Neural progenitor cell (in vitro differentiated cells): ENCODE results near the gene RGS6. TPM values are rescaled to one million over a fixed set of nuclear protein-coding genes. Genes with fewer than 3 reads are reported as not detected.

Experiments
- DNase-seq: peaks from one replicate; pipeline ENCODE4 v3.0.0-alpha.2; 2016; ENCODE audit warnings: low spot score
- H2AFZ ChIP-seq: fragments of 200-600 bp; sonication (generic); replicated peaks from 2 replicates; pipeline ENCODE4 v1.6.1; 2016; ENCODE audit warnings: antibody characterized with exemption
- H3F3A ChIP-seq: fragments of 200-600 bp; sonication (generic); 2 replicates; pipeline ENCODE4 v1.6.1; 2016; ENCODE audit warnings: antibody characterized with exemption, low read depth
- H3K27ac ChIP-seq: fragments of 200-600 bp; sonication (generic); 2 replicates; pipeline ENCODE4 v1.5.1; 2016; ENCODE audit warnings: mild to moderate bottlenecking
- H3K27me3 ChIP-seq: fragments of 200-600 bp; sonication (generic); 2 replicates; pipeline ENCODE4 v1.6.1; 2016; ENCODE audit warnings: mild to moderate bottlenecking, moderate library complexity
- H3K36me3 ChIP-seq: fragments of 200-600 bp; sonication (generic); 2 replicates; pipeline ENCODE4 v1.5.1; 2016
- H3K4me1 ChIP-seq: fragments of 200-600 bp; sonication (generic); 2 replicates; pipeline ENCODE4 v1.6.1; 2016; ENCODE audit warnings: mixed run types
- H3K4me2 ChIP-seq: fragments of 200-600 bp; sonication (generic); 2 replicates; pipeline ENCODE4 v1.6.1; 2016
- H3K4me3 ChIP-seq: fragments of 200-600 bp; sonication (generic); 2 replicates; pipeline ENCODE4 v1.5.1; 2016
- H3K79me2 ChIP-seq: fragments of 200-600 bp; sonication (generic); 2 replicates; pipeline ENCODE4 v1.6.1; 2016; ENCODE audit warnings: low read depth
- H3K9ac ChIP-seq: fragments of 200-600 bp; sonication (generic); 2 replicates; pipeline ENCODE4 v1.6.1; 2016
- H3K9me3 ChIP-seq: fragments of 200-600 bp; sonication (generic); 2 replicates; pipeline ENCODE4 v1.5.1; 2016; ENCODE audit warnings: low read depth
- H4K20me1 ChIP-seq: fragments of 200-600 bp; sonication (generic); 2 replicates; pipeline ENCODE4 v1.6.1; 2016; ENCODE audit warnings: low read depth
- H3K27ac Mint-ChIP-seq: 3 replicates; pipeline ENCODE4 v1.8.0; 2021; ENCODE audit warnings: mixed read lengths
- H3K27me3 Mint-ChIP-seq: 2 replicates; pipeline ENCODE4 v1.8.0; 2022; ENCODE audit warnings: low read depth, mild to moderate bottlenecking, inconsistent platforms, moderate library complexity, mixed read lengths; ENCODE audit not compliant: insufficient read depth
- H3K36me3 Mint-ChIP-seq: 3 replicates; pipeline ENCODE4 v1.8.0; 2021; ENCODE audit warnings: mixed read lengths
- H3K4me1 Mint-ChIP-seq: 3 replicates; pipeline ENCODE4 v1.8.0; 2021; ENCODE audit warnings: mixed read lengths
- H3K4me3 Mint-ChIP-seq: 3 replicates; pipeline ENCODE4 v1.8.0; 2021; ENCODE audit warnings: mild to moderate bottlenecking, moderate library complexity, mixed read lengths
- H3K9me3 Mint-ChIP-seq: 3 replicates; pipeline ENCODE4 v1.8.0; 2020; ENCODE audit warnings: mixed read lengths
- EZH2 ChIP-seq: fragments of 200-600 bp; sonication (generic); IDR thresholded peaks from 2 replicates; pipeline ENCODE4 v1.6.1; 2017; ENCODE audit warnings: antibody characterized with exemption, mild to moderate bottlenecking, moderate library complexity
- EZH2phosphoT487 ChIP-seq: fragments of 200-600 bp; sonication (generic); IDR thresholded peaks from 2 replicates; pipeline ENCODE4 v1.6.1; 2017; ENCODE audit warnings: antibody characterized with exemption
- total RNA-seq: library from RNA; depleted of rRNA; stranded (reverse); fragments of >200 nt; gene quantifications from 2 replicates; pipeline ENCODE4 v1.2.3, GENCODE V29; 2015; ENCODE audit warnings: low replicate concordance
- TF ChIP-seq, protein P1 (sequence below): fragments of 200-600 bp; sonication (generic); IDR thresholded peaks from 2 replicates; pipeline ENCODE4 v1.5.1; 2017; ENCODE audit warnings: antibody characterized with exemption, mild to moderate bottlenecking

Gene RGS6
- total RNA-seq, 1 donor from 2014 or later, result 0.80 TPM

DNA sequence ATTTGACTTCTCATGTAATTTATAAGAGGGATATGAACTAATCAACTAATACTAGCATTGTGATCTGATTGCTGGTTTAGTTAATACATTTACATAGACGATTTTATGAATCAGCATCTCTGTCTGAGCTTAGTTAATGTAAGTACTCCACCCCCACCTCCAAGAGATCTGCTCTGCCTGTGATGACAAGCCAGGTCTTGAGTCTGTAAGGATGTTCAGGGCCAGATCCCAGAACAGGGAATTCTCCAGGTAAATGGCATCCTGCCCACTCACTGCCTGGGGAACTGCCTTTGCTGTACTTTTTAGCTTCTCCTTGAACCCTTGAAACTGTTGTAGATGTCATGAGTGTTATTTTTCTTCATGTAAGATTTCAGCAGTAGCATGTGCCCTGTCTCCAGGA lies 289.8 kb downstream of the RGS6 start:
- H3K79me2 ChIP-seq, result no peaks in the 10 kb centered on the region
- H3K9ac ChIP-seq, result no peak overlapping the region
- peaks cover 2% of the 10 kb centered on the region for H3K27me3 Mint-ChIP-seq
- H3K4me1 ChIP-seq, result peaks cover 12% of the 10 kb centered on the region
- no peak for TF ChIP-seq EZH2
- no peak overlapping the region for H3K4me3 ChIP-seq
- no peak overlapping the region for H3K4me3 Mint-ChIP-seq
- no peaks in the 10 kb centered on the region for H3K36me3 Mint-ChIP-seq
- no peaks in the 10 kb centered on the region for H3K4me1 Mint-ChIP-seq
- H4K20me1 ChIP-seq, result no peaks in the 10 kb centered on the region
- no peak overlapping the region for H3K27ac Mint-ChIP-seq
- H3K27me3 ChIP-seq, result no peaks in the 10 kb centered on the region
- DNase-seq, result no peak
- no peak overlapping the region for H3K27ac ChIP-seq
- H3K9me3 Mint-ChIP-seq, result peaks cover 7% of the 10 kb centered on the region
- peaks cover 16% of the 10 kb centered on the region for H3K9me3 ChIP-seq
- no peak overlapping the region for H2AFZ ChIP-seq
- no peaks in the 10 kb centered on the region for H3K36me3 ChIP-seq
- H3F3A ChIP-seq, result peaks cover 13% of the 10 kb centered on the region
- no peak overlapping the region for H3K4me2 ChIP-seq

DNA sequence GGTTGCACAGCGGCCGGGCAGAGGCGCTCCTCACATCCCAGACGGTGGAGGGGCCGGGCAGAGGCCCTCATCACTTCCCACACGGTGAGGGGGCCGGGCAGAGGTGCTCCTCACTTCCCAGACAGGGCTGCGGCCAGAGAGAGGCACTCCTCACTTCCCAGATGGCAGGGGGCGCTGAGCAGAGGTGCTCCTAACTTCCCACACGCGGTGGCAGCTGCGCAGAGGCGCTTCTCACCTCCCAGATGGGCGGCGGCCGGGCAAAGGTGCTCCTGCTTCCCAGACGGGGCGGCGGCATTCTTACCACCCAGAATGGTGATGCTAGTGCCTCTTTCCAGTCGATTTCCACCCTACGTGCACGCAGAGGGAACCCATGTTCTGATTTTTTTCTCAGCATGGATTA lies 304.4 kb downstream of the RGS6 start:
- no peak for DNase-seq
- Histone ChIP-seq H3K9ac (no peak overlapping the region), H3K27me3 (no peaks in the 10 kb centered on the region), H3K4me3 (no peak overlapping the region), H3K9me3 (no peaks in the 10 kb centered on the region), H3K79me2 (no peaks in the 10 kb centered on the region), H3K36me3 (no peaks in the 10 kb centered on the region), H3K4me1 (no peaks in the 10 kb centered on the region), H2AFZ (no peak overlapping the region), H4K20me1 (no peaks in the 10 kb centered on the region), H3K27ac (no peak overlapping the region), H3K4me2 (no peak overlapping the region), H3F3A (no peaks in the 10 kb centered on the region)
- Mint-ChIP-seq H3K36me3 (no peaks in the 10 kb centered on the region), H3K4me1 (no peaks in the 10 kb centered on the region), H3K27ac (no peak overlapping the region), H3K27me3 (no peaks in the 10 kb centered on the region), H3K4me3 (no peak overlapping the region), H3K9me3 (peaks cover 2% of the 10 kb centered on the region)
- no peak for TF ChIP-seq EZH2phosphoT487
- TF ChIP-seq, protein P1, sequence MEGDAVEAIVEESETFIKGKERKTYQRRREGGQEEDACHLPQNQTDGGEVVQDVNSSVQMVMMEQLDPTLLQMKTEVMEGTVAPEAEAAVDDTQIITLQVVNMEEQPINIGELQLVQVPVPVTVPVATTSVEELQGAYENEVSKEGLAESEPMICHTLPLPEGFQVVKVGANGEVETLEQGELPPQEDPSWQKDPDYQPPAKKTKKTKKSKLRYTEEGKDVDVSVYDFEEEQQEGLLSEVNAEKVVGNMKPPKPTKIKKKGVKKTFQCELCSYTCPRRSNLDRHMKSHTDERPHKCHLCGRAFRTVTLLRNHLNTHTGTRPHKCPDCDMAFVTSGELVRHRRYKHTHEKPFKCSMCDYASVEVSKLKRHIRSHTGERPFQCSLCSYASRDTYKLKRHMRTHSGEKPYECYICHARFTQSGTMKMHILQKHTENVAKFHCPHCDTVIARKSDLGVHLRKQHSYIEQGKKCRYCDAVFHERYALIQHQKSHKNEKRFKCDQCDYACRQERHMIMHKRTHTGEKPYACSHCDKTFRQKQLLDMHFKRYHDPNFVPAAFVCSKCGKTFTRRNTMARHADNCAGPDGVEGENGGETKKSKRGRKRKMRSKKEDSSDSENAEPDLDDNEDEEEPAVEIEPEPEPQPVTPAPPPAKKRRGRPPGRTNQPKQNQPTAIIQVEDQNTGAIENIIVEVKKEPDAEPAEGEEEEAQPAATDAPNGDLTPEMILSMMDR, result no peak
- no peak for TF ChIP-seq EZH2

DNA sequence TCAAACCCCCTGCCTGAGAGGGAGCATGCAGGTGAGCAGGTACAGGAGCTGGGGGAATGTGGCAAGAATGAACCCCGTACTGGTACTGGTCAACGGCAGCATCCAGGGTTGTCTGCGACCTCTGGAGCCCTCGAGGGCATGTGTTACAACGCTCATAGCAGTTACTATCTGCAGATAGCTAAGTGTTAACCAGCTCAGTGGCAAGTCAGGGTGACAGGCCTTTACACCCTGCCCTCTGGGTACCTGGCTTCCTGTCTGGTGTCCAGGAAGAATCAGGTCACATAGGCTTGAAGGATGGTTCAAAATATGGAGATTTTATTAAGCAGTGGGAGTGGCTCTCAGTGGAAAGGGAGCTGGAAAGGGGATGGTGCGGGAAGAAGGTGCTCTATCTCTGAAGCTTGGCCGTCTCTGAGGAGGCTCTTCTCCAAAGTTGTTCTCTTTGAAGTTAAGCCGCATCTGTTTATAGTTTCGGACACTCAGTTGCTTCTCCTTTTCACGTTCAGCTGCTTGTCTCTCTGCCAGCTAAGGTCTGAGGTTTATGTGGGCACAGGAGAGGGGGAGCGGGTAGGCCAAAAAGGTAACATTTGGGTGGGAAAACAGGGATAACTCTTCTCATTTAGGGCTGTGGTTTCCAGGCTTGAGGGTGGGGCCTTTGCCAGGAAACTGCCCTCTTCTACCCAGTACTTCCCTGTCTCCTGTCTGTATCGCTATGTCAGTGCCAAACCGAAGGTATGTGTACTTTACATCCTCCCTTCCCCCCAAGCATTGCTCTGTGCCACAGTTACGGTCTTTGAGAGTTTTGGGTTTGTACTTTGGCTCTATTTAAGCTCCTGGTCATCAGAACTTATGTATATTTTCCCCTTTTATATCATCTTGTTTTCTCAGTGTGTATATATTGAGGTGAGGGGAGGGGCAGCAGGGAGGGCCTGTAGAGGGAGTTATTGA lies 305.8 kb downstream of the RGS6 start:
- H3F3A ChIP-seq, result no peaks in the 10 kb centered on the region
- H3K27ac Mint-ChIP-seq, result no peak overlapping the region

More for the DNA sequence above, 305.8 kb downstream of the RGS6 start:
- no peaks in the 10 kb centered on the region for H3K79me2 ChIP-seq
- TF ChIP-seq, protein P1, result no peak
- TF ChIP-seq EZH2phosphoT487 (no peak), EZH2 (no peak)
- Mint-ChIP-seq H3K4me1 (no peaks in the 10 kb centered on the region), H3K27me3 (no peaks in the 10 kb centered on the region), H3K9me3 (peaks cover 2% of the 10 kb centered on the region), H3K4me3 (no peak overlapping the region), H3K36me3 (no peaks in the 10 kb centered on the region)
- H3K9me3 ChIP-seq, result no peaks in the 10 kb centered on the region
- no peak overlapping the region for H3K4me2 ChIP-seq
- no peaks in the 10 kb centered on the region for H3K27me3 ChIP-seq
- no peak overlapping the region for H3K27ac ChIP-seq
- H3K9ac ChIP-seq, result no peak overlapping the region
- no peak for DNase-seq
- no peaks in the 10 kb centered on the region for H3K4me1 ChIP-seq
- no peak overlapping the region for H3K4me3 ChIP-seq
- H3K36me3 ChIP-seq, result no peaks in the 10 kb centered on the region
- H4K20me1 ChIP-seq, result no peaks in the 10 kb centered on the region
- no peak overlapping the region for H2AFZ ChIP-seq
